ELF-1 (cell line): ENCODE results near the gene RPS5.
A peak's percentile ranks its signal among the peaks of the same experiment; 100 is the strongest.
"Not testable (repeated sequence)": the region's sequence is repeated elsewhere in the genome, so short reads cannot be mapped to it uniquely, and the experiment has no call there.

Experiments used
- DNase-seq: peaks from one replicate; pipeline ENCODE4 v3.0.0-alpha.2; 2016; ENCODE audit warnings: low read depth, low spot score

Gene RPS5

DNA sequence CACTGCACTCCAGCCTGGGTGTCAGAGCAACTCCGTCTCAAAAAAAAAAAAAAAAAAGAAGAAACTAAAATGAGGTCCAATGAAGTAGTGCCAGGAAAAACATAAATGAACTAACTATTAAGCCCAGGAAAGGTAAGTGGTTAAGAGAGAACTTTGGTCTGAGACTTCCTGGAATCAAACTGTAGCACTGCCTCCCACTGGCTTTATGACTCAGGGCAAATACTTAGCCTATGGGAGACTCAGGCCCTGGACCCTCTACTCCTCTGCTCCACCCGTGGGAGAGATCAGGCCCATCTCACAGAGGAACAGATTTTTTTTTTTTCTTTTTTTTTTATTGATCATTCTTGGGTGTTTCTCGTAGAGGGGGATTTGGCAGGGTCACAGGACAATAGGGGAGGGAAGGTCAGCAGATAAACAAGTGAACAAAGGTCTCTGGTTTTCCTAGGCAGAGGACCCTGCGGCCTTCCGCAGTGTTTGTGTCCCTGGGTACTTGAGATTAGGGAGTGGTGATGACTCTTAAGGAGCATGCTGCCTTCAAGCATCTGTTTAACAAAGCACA is 16.9 kb downstream of the RPS5 start:
- not testable (repeated sequence) for DNase-seq

- DNase-seq, result no peak
These were observed 20.0 kb downstream of the RPS5 start for GRCh38 chr19:58406818-58407657.

- DNase-seq, result no peak
These were observed 20.6 kb downstream of the RPS5 start for GRCh38 chr19:58407658-58408151.

- peak; percentile 96 for DNase-seq
These were observed 21.3 kb downstream of the RPS5 start, which contains the start of gene ZNF584 for GRCh38 chr19:58408152-58409009. TSS of gene ZNF584 (plus strand) at chr19:58408649. CDS start at chr19:58409148, 499 bp downstream.

GRCh38 chr19:58409010-58409790 is 22.1 kb downstream of the RPS5 start:
- no peak for DNase-seq

DNA sequence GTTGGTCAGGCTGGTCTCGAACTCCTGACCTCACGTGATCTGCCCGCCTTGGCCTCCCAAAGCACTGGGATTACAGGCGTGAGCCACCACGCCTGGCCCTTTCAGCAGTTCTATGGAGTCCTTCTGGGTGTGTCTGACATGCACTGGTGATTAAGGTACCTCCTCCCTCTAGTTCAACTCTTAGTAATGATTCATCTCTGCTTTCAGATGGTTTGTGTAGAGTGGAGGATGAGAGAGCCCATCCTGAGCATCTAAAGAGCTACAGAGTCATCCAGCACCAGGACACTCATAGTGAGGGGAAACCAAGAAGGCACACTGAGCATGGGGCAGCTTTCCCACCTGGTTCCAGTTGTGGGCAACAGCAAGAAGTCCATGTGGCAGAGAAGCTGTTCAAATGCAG is 29.5 kb downstream of the RPS5 start:
- no peak for DNase-seq

GRCh38 chr19:58417071-58417470 is 30.0 kb downstream of the RPS5 start:
- no peak for DNase-seq

DNA sequence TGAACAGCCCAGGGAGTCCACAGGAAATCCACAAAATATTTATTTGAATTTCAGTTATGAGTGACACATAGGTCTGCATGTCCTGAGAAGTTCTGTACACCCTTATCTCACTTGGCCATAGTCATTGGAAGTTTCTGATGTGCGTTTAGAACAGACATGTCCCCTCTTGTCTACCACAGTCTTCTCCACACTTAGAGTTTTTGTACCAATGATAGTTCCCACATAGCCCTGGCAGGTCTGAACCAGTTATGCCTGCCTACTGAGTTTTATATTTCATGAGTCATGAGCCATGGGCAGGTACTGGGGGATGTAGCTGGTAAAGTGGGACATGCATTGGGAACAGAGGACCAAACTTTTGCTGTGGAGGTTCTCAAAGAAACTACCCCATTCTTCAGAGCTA is 41.5 kb downstream of the RPS5 start:
- no peak for DNase-seq

DNA sequence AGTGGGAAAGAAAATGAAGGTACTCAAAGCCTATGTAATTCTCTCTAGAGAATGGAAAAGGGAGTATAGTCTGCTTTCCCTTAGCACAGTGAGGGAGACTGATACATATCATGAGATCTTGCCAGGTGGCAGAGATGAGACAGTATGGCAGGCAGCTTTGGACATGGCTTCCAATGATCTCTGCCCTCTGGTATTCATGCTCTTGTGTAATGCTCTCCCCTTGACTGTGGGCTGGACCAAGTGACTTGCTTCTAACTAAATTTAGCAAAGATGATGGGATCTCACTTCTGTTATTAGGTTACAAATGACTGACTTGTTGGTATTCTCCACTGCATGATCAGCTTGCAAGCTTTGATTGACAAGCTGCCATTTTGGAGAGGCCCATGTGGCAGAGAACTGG is 42.7 kb downstream of the RPS5 start:
- DNase-seq, result no peak

- no peak for DNase-seq
These were observed 47.1 kb downstream of the RPS5 start for GRCh38 chr19:58434217-58434616.

DNA sequence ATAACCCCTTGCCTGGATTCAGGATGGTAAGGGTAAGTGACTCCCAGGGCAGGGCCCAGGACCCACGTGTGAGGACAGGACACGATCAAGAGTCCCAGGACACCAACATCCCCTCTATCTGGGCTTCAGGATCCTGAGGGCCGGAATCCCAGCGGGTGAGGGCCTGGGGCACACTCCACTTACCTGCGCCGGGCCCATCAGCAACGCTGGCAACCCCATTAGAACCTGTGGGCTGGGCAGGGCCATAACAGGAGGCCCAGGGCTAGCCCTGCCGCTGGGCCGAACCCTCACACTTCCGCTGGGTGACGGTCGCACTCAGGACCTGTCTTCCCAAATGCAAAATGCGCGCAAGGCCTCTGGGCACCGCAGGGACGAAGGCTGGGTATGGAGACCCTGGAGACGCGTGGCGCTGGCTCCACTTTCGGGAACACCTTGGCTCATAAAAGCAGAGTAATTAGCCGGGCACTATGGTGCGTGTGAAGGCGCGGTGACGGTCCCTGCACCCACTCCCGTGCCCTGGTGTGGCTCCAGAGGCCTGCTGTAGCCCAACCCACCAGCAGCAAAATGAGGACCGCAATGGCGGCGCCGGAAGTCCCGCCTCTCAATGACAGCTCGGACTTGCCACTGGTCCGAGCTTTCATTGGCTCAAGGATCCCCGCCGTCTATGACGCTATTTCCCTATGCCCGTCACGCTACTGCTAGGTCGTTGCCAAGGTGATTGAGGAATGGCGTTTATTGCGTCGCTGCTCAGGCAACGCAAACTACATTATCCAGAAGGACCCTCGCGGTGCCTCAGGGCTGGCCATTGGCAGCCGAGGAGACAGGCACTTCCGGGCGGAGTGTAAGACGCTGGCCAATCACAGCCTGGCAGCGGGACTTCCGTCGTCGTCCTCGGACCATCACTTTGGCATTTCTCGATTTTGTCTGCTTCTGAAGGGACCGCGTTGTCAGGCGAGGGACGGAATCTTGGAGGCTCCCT is 52.8 kb downstream of the RPS5 start, which contains the start of gene ZNF132:
TSS of gene ZNF132 (minus strand) at position 578 of the 979 bp plus-strand sequence. CDS start at position 246, 332 bp downstream.
- peak; percentile 99 for DNase-seq

- DNase-seq, result no peak
These were observed 53.5 kb downstream of the RPS5 start for GRCh38 chr19:58440556-58440955.

GRCh38 chr19:58442986-58443385 is 55.9 kb downstream of the RPS5 start:
- DNase-seq, result not testable (repeated sequence)
